ENCODE measurements around the gene PARVB. TPM values are rescaled to one million over a fixed set of nuclear protein-coding genes. Genes with fewer than 3 reads are reported as not detected.

PARVB gene
- polyA plus RNA-seq, 1 experiment, result 65.8 TPM

DNA sequence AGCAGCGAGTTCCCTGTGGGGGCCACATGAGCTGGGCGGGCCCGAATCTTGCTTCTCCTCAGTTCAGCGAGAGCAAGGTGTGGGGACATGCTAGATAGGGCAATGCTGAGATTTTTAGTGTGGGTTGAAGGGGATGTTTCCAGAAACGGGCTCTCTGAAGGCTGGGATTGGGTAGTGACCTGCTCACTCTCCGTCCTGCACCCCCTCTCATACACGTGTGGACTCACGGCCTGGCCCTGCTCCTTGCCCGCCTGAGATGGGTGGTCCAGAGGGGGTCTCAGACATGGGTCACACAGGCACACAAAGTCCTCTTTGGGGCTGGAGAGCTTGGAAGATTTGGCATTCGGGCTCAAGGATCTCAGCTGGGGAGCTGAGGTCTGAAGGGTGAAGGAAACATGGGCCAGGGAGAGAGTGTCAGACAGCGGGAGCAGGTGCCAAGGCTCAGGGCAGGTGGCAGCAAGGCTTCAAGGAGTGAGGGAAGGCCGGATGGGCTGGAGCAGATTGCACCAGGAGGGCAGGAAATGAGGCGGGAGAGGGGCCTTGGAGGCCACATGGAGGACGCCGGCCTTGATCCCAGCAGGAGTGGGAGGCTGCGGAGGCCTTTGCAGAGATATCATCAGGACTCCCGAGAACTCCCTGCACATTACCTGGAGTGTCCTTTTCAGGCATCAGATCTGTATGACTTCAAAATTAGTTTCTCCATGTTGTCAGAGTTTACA lies 74.1 kb downstream of the PARVB start:
- ChIA-PET CTCF (interaction anchor here (0.5 to 1.0 kb wide), 2 partner anchors 17 to 469 kb away, joined by 3 read pairs; no protein-coding TSS in a partner anchor), POLR2A (no interaction called here)
- TF ChIP-seq, protein P1, sequence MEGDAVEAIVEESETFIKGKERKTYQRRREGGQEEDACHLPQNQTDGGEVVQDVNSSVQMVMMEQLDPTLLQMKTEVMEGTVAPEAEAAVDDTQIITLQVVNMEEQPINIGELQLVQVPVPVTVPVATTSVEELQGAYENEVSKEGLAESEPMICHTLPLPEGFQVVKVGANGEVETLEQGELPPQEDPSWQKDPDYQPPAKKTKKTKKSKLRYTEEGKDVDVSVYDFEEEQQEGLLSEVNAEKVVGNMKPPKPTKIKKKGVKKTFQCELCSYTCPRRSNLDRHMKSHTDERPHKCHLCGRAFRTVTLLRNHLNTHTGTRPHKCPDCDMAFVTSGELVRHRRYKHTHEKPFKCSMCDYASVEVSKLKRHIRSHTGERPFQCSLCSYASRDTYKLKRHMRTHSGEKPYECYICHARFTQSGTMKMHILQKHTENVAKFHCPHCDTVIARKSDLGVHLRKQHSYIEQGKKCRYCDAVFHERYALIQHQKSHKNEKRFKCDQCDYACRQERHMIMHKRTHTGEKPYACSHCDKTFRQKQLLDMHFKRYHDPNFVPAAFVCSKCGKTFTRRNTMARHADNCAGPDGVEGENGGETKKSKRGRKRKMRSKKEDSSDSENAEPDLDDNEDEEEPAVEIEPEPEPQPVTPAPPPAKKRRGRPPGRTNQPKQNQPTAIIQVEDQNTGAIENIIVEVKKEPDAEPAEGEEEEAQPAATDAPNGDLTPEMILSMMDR (IDR thresholded peaks at IDR 0.05; ENCODE audit: insufficient read depth, low read depth, low read length), result no peak
- H3K27me3 ChIP-seq (ENCODE audit: control insufficient read depth, insufficient read depth, low read length), result no peaks in the 10 kb centered on the region
- H3K4me3 ChIP-seq (ENCODE audit: low read depth, low read length), result no peak overlapping the region
- H3K36me3 ChIP-seq (ENCODE audit: control insufficient read depth, insufficient read depth, low read length), result peaks cover 4% of the 10 kb centered on the region
- DNase-seq (ENCODE audit: low read depth), result no peak

- H3K27me3 ChIP-seq (ENCODE audit: control insufficient read depth, insufficient read depth, low read length), result no peaks in the 10 kb centered on the region
- CTCF ChIA-PET, result interaction anchor here (0.5 to 0.6 kb wide), 2 partner anchors 110 to 468 kb away, joined by 3 to 4 read pairs; no protein-coding TSS in a partner anchor
- TF ChIP-seq, protein P1 (IDR thresholded peaks at IDR 0.05; ENCODE audit: insufficient read depth, low read depth, low read length), result no peak
- peaks cover 4% of the 10 kb centered on the region for H3K36me3 ChIP-seq (ENCODE audit: control insufficient read depth, insufficient read depth, low read length)
- H3K4me3 ChIP-seq (ENCODE audit: low read depth, low read length), result no peak overlapping the region
- DNase-seq (ENCODE audit: low read depth), result no peak
- POLR2A ChIA-PET, result no interaction called here
These were observed 74.9 kb downstream of the PARVB start for GRCh38 chr22:44098966-44099530.

DNA sequence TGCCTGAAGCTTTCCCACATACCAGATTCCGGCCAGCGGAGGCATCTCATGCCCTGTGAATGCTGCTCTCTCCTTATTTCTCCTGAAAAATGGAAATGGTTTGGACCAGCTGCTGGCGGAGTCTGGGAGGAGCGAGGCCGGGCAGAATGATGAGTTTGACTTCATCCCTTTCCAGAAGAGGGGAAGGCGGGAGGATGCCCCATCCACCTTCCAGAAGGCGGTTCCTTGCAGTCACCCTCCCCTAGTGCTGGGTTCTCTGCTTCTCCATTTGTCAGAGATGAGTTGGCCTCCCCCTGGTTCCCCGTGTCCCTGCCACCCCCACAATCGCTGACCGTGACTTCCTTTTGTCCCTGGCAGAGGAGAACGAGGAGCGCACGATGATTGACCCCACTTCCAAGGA lies 75.6 kb downstream of the PARVB start:
- CTCF ChIA-PET, result no interaction called here
- POLR2A ChIA-PET, result no interaction called here

DNA sequence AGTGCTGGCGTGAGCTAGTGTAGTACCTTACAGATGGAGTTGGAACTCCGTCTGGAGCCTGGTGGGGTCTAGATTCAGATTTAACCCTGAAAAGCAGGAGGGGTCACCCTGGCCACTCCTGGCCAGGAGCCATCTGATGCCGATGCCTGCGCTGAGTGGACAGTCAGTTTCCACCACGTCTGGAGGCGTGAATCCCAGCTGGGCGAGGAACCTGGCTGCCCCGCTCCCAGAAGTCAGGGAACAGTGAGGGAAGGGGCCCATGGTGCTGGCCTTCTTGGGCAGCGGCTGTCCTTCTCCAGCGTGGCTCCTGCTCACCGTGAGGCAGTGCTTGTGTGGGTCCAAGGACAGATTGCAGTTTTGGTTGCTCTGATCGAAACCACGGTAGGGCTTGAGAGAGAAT lies 76.3 kb downstream of the PARVB start:
- H3K27me3 ChIP-seq (ENCODE audit: control insufficient read depth, insufficient read depth, low read length), result no peaks in the 10 kb centered on the region
- no peak overlapping the region for H3K4me3 ChIP-seq (ENCODE audit: low read depth, low read length)
- ChIA-PET POLR2A (no interaction called here), CTCF (no interaction called here)
- peaks cover 4% of the 10 kb centered on the region for H3K36me3 ChIP-seq (ENCODE audit: control insufficient read depth, insufficient read depth, low read length)
- no peak for DNase-seq (ENCODE audit: low read depth)
- TF ChIP-seq, protein P1 (IDR thresholded peaks at IDR 0.05; ENCODE audit: insufficient read depth, low read depth, low read length), result no peak

More for the DNA sequence above, 75.6 kb downstream of the PARVB start:
- H3K27me3 ChIP-seq (ENCODE audit: control insufficient read depth, insufficient read depth, low read length), result no peaks in the 10 kb centered on the region
- DNase-seq (ENCODE audit: low read depth), result no peak
- H3K4me3 ChIP-seq (ENCODE audit: low read depth, low read length), result no peak overlapping the region
- H3K36me3 ChIP-seq (ENCODE audit: control insufficient read depth, insufficient read depth, low read length), result peaks cover 4% of the 10 kb centered on the region
- TF ChIP-seq, protein P1 (IDR thresholded peaks at IDR 0.05; ENCODE audit: insufficient read depth, low read depth, low read length), result no peak

GRCh38 chr22:44102121-44102520 lies 78.0 kb downstream of the PARVB start:
- ChIA-PET POLR2A (no interaction called here), CTCF (no interaction called here)
- Histone ChIP-seq H3K36me3 (ENCODE audit: control insufficient read depth, insufficient read depth, low read length) (peaks cover 4% of the 10 kb centered on the region), H3K4me3 (ENCODE audit: low read depth, low read length) (no peak overlapping the region), H3K27me3 (ENCODE audit: control insufficient read depth, insufficient read depth, low read length) (no peaks in the 10 kb centered on the region)
- DNase-seq (ENCODE audit: low read depth), result no peak
- TF ChIP-seq, protein P1 (IDR thresholded peaks at IDR 0.05; ENCODE audit: insufficient read depth, low read depth, low read length), result no peak

Measured in BJ (cell line).